DND-41 (cell line): Measurements from ENCODE around the gene PAH.
"Not testable (repeated sequence)": the region's sequence is repeated elsewhere in the genome, so short reads cannot be mapped to it uniquely, and the experiment has no call there.

ENCODE experiments used
- ATAC-seq: fragments of 200-7000 bp; cut with Tn5 transposase; 3 replicates; pipeline ENCODE4 v1.9.1; 2021; ENCODE audit warnings: low read depth; ENCODE audit not compliant: insufficient read depth
- DNase-seq: peaks from one replicate; pipeline ENCODE4 v3.0.0-alpha.2; 2020
- H2AFZ ChIP-seq: 2 replicates; pipeline ENCODE4 v1.6.0; 2012; ENCODE audit warnings: low read depth, low read length
- H3K27ac ChIP-seq: 2 replicates; pipeline ENCODE4 v1.5.1; 2012; ENCODE audit warnings: low read length, inconsistent platforms
- H3K27me3 ChIP-seq: fragments of 200-600 bp; sonication (generic); 2 replicates; pipeline ENCODE4 v1.6.0; 2012; ENCODE audit warnings: low read length, mild to moderate bottlenecking, inconsistent platforms; ENCODE audit not compliant: insufficient read depth, poor library complexity
- H3K36me3 ChIP-seq: 2 replicates; pipeline ENCODE4 v1.5.1; 2012; ENCODE audit warnings: low read length, inconsistent platforms; ENCODE audit not compliant: insufficient read depth
- H3K4me1 ChIP-seq: 2 replicates; pipeline ENCODE4 v1.5.1; 2012; ENCODE audit warnings: mild to moderate bottlenecking, low read length; ENCODE audit not compliant: insufficient read depth
- H3K4me2 ChIP-seq: 2 replicates; pipeline ENCODE4 v1.6.0; 2012; ENCODE audit warnings: mild to moderate bottlenecking, moderate library complexity, low read length, inconsistent platforms; ENCODE audit not compliant: insufficient read depth
- H3K4me3 ChIP-seq, 2 experiments: fragments of 200-600 bp in 1 of 2; shearing (Covaris generic) in 1 of 2; 2 replicates each; pipeline ENCODE4 v1.5.1; 2012 to 2016; ENCODE audit warnings: inconsistent platforms in 2 of 2, low read length in 2 of 2, mild to moderate bottlenecking in 2 of 2, low read depth in 1 of 2, moderate library complexity in 1 of 2
- H3K79me2 ChIP-seq: 2 replicates; pipeline ENCODE4 v1.6.0; 2012; ENCODE audit warnings: low read length, inconsistent platforms; ENCODE audit not compliant: insufficient read depth
- H3K9ac ChIP-seq: 2 replicates; pipeline ENCODE4 v1.6.0; 2012; ENCODE audit warnings: low read depth, mild to moderate bottlenecking, inconsistent platforms, low read length, moderate library complexity
- H3K9me3 ChIP-seq: 2 replicates; pipeline ENCODE4 v1.5.1; 2012; ENCODE audit warnings: low read length, moderate library complexity, mild to moderate bottlenecking, inconsistent platforms; ENCODE audit not compliant: insufficient read depth, severe bottlenecking
- H4K20me1 ChIP-seq: 2 replicates; pipeline ENCODE4 v1.6.0; 2012; ENCODE audit warnings: low read length; ENCODE audit not compliant: insufficient read depth
- CTCF ChIP-seq: IDR thresholded peaks from 2 replicates; pipeline ENCODE4 v1.5.1; 2012; ENCODE audit warnings: borderline replicate concordance, low read length, moderate library complexity, mild to moderate bottlenecking; ENCODE audit not compliant: poor library complexity, severe bottlenecking; ENCODE audit errors: extremely low read depth
- EZH2 ChIP-seq: IDR thresholded peaks from 3 replicates; pipeline ENCODE4 v1.6.1; 2012; ENCODE audit warnings: borderline replicate concordance, low read depth, mild to moderate bottlenecking, moderate library complexity, low read length, inconsistent platforms; ENCODE audit not compliant: severe bottlenecking

Gene PAH

GRCh38 chr12:102833687-102834441, 83.2 kb downstream of the PAH start:
- H3K27me3 ChIP-seq = no peaks in the 10 kb centered on the region
- H3K4me1 ChIP-seq = no peaks in the 10 kb centered on the region
- TF ChIP-seq CTCF (no peak), EZH2 (no peak)
- no peaks in the 10 kb centered on the region for H4K20me1 ChIP-seq
- no peak overlapping the region for H3K4me2 ChIP-seq
- no peak overlapping the region for H3K27ac ChIP-seq
- H3K9me3 ChIP-seq = no peaks in the 10 kb centered on the region
- no peak overlapping the region for H3K4me3 ChIP-seq
- ATAC-seq (0 out of 3 replicates have a peak, but pooled peaks have one; percentile 42), DNase-seq (peak; percentile 23)
- no peaks in the 10 kb centered on the region for H3K36me3 ChIP-seq
- no peak overlapping the region for H3K9ac ChIP-seq
- H2AFZ ChIP-seq = no peak overlapping the region
- H3K79me2 ChIP-seq = no peaks in the 10 kb centered on the region

- not testable (repeated sequence) for H3K79me2 ChIP-seq, H3K4me1 ChIP-seq, H3K9me3 ChIP-seq, DNase-seq, H3K27me3 ChIP-seq, H4K20me1 ChIP-seq, H2AFZ ChIP-seq, H3K4me2 ChIP-seq, ATAC-seq, H3K27ac ChIP-seq, H3K36me3 ChIP-seq, H3K4me3 ChIP-seq, H3K9ac ChIP-seq
Observed at GRCh38 chr12:102832826-102833225, 84.2 kb downstream of the PAH start.

GRCh38 chr12:102824218-102824835, 92.7 kb downstream of the PAH start:
- DNase-seq = peak; percentile 20
- H3K79me2 ChIP-seq = no peaks in the 10 kb centered on the region
- no peaks in the 10 kb centered on the region for H3K36me3 ChIP-seq
- no peaks in the 10 kb centered on the region for H4K20me1 ChIP-seq
- no peak overlapping the region for H3K9ac ChIP-seq
- no peaks in the 10 kb centered on the region for H3K27me3 ChIP-seq
- no peaks in the 10 kb centered on the region for H3K4me1 ChIP-seq
- no peak overlapping the region for H2AFZ ChIP-seq
- H3K27ac ChIP-seq = no peak overlapping the region
- H3K4me2 ChIP-seq = no peak overlapping the region
- no peak for ATAC-seq
- no peak overlapping the region for H3K4me3 ChIP-seq
- TF ChIP-seq EZH2 (no peak), CTCF (no peak)
- H3K9me3 ChIP-seq = no peaks in the 10 kb centered on the region

- TF ChIP-seq EZH2 (no peak), CTCF (no peak)
- Histone ChIP-seq H3K27me3 (no peaks in the 10 kb centered on the region), H3K79me2 (no peaks in the 10 kb centered on the region), H3K4me3 (no peak overlapping the region), H3K4me1 (no peaks in the 10 kb centered on the region), H3K9me3 (no peaks in the 10 kb centered on the region), H3K27ac (no peak overlapping the region), H3K9ac (no peak overlapping the region), H3K4me2 (no peak overlapping the region), H2AFZ (no peak overlapping the region), H4K20me1 (no peaks in the 10 kb centered on the region), H3K36me3 (no peaks in the 10 kb centered on the region)
- ATAC-seq (no peak), DNase-seq (no peak)
Observed at GRCh38 chr12:102821149-102821548, 95.9 kb downstream of the PAH start.
